ENCODE data around the gene EXOC2.

Gene EXOC2

GRCh38 chr6:633611-634010 is 59.3 kb downstream of the EXOC2 start:
- TF ChIP-seq, protein P1, sequence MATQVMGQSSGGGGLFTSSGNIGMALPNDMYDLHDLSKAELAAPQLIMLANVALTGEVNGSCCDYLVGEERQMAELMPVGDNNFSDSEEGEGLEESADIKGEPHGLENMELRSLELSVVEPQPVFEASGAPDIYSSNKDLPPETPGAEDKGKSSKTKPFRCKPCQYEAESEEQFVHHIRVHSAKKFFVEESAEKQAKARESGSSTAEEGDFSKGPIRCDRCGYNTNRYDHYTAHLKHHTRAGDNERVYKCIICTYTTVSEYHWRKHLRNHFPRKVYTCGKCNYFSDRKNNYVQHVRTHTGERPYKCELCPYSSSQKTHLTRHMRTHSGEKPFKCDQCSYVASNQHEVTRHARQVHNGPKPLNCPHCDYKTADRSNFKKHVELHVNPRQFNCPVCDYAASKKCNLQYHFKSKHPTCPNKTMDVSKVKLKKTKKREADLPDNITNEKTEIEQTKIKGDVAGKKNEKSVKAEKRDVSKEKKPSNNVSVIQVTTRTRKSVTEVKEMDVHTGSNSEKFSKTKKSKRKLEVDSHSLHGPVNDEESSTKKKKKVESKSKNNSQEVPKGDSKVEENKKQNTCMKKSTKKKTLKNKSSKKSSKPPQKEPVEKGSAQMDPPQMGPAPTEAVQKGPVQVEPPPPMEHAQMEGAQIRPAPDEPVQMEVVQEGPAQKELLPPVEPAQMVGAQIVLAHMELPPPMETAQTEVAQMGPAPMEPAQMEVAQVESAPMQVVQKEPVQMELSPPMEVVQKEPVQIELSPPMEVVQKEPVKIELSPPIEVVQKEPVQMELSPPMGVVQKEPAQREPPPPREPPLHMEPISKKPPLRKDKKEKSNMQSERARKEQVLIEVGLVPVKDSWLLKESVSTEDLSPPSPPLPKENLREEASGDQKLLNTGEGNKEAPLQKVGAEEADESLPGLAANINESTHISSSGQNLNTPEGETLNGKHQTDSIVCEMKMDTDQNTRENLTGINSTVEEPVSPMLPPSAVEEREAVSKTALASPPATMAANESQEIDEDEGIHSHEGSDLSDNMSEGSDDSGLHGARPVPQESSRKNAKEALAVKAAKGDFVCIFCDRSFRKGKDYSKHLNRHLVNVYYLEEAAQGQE (IDR thresholded peaks at IDR 0.05; ENCODE audit: low read depth), result no peak
- no peak for TF ChIP-seq RAD21 (IDR thresholded peaks at IDR 0.05; ENCODE audit: low read depth)
- no peak for TF ChIP-seq EGR1 (IDR thresholded peaks at IDR 0.05)
- TF ChIP-seq FOXM1 (IDR thresholded peaks at IDR 0.05; ENCODE audit: borderline replicate concordance, low read depth), result no peak
- TF ChIP-seq TEAD4 (IDR thresholded peaks at IDR 0.05), result no peak
- no peak for TF ChIP-seq USF1 (IDR thresholded peaks at IDR 0.05)
- TF ChIP-seq TCF12 (IDR thresholded peaks at IDR 0.05; ENCODE audit: low read depth), result no peak
- no peak for TF ChIP-seq MAX (IDR thresholded peaks at IDR 0.05)
- TF ChIP-seq CEBPB (IDR thresholded peaks at IDR 0.05), result no peak
- no peak for TF ChIP-seq NFIC (IDR thresholded peaks at IDR 0.05)

GRCh38 chr6:628766-629165 is 64.2 kb downstream of the EXOC2 start:
- TF ChIP-seq MAX (IDR thresholded peaks at IDR 0.05) (no peak), YY1 (IDR thresholded peaks at IDR 0.05; ENCODE audit: low read depth) (no peak), NFIC (IDR thresholded peaks at IDR 0.05) (no peak), CEBPB (IDR thresholded peaks at IDR 0.05) (no peak), RAD21 (IDR thresholded peaks at IDR 0.05; ENCODE audit: low read depth) (no peak), TEAD4 (IDR thresholded peaks at IDR 0.05) (no peak), CREB1 (IDR thresholded peaks at IDR 0.05; ENCODE audit: low read depth) (no peak), EP300 (IDR thresholded peaks at IDR 0.05; ENCODE audit: borderline replicate concordance) (no peak), TAF1 (IDR thresholded peaks at IDR 0.05; ENCODE audit: low read depth) (no peak)
- TF ChIP-seq, protein P1 (IDR thresholded peaks at IDR 0.05; ENCODE audit: low read depth), result no peak

DNA sequence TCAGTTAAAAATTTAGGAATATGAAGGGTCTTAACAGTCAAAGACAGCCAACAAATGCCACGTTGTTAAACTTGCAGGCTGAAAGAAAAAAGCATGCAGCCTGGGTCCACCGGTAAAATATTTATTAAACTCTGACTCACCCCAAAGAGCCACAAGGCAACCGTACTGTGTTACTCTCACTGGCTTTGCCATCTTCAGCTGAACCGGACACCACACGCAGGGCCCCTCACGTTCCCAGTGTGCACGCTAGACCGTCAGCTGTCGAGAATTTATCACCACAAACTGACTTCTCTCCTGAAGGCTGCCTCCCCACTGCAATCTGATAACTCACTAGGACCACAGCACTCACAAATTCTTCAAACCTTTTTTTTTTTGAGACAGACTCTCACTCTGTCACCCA is 66.7 kb downstream of the EXOC2 start:
- TF ChIP-seq ZBTB7A (IDR thresholded peaks at IDR 0.05; ENCODE audit: low read depth) (no peak), TEAD4 (IDR thresholded peaks at IDR 0.05) (no peak), FOXM1 (IDR thresholded peaks at IDR 0.05; ENCODE audit: borderline replicate concordance, low read depth) (no peak), CREB1 (IDR thresholded peaks at IDR 0.05; ENCODE audit: low read depth) (no peak), RAD21 (IDR thresholded peaks at IDR 0.05; ENCODE audit: low read depth) (no peak), EGR1 (IDR thresholded peaks at IDR 0.05) (no peak), NFIC (IDR thresholded peaks at IDR 0.05) (no peak), CEBPB (IDR thresholded peaks at IDR 0.05) (no peak), TCF12 (IDR thresholded peaks at IDR 0.05; ENCODE audit: low read depth) (no peak), YY1 (IDR thresholded peaks at IDR 0.05; ENCODE audit: low read depth) (no peak), MAX (IDR thresholded peaks at IDR 0.05) (no peak), EP300 (IDR thresholded peaks at IDR 0.05; ENCODE audit: borderline replicate concordance) (no peak), USF1 (IDR thresholded peaks at IDR 0.05) (no peak)

- TF ChIP-seq TCF12 (IDR thresholded peaks at IDR 0.05; ENCODE audit: low read depth), result no peak
- no peak for TF ChIP-seq TEAD4 (IDR thresholded peaks at IDR 0.05)
- no peak for TF ChIP-seq CREB1 (IDR thresholded peaks at IDR 0.05; ENCODE audit: low read depth)
- TF ChIP-seq YY1 (IDR thresholded peaks at IDR 0.05; ENCODE audit: low read depth), result no peak
- TF ChIP-seq EP300 (IDR thresholded peaks at IDR 0.05; ENCODE audit: borderline replicate concordance), result no peak
- no peak for TF ChIP-seq EGR1 (IDR thresholded peaks at IDR 0.05)
- no peak for TF ChIP-seq MAX (IDR thresholded peaks at IDR 0.05)
- no peak for TF ChIP-seq TAF1 (IDR thresholded peaks at IDR 0.05; ENCODE audit: low read depth)
- no peak for TF ChIP-seq FOXM1 (IDR thresholded peaks at IDR 0.05; ENCODE audit: borderline replicate concordance, low read depth)
- no peak for TF ChIP-seq RAD21 (IDR thresholded peaks at IDR 0.05; ENCODE audit: low read depth)
- TF ChIP-seq CEBPB (IDR thresholded peaks at IDR 0.05), result no peak
- TF ChIP-seq ZBTB7A (IDR thresholded peaks at IDR 0.05; ENCODE audit: low read depth), result no peak
- TF ChIP-seq, protein P1 (IDR thresholded peaks at IDR 0.05; ENCODE audit: low read depth), result no peak
- no peak for TF ChIP-seq USF1 (IDR thresholded peaks at IDR 0.05)
- TF ChIP-seq NFIC (IDR thresholded peaks at IDR 0.05), result no peak
Measured at GRCh38 chr6:624979-625378, 68.0 kb downstream of the EXOC2 start.
